Coronary artery (tissue), 2 donors: ENCODE results near the gene MAPKAP1.

ENCODE experiments used
- DNase-seq: peaks from one replicate; pipeline ENCODE4 v3.0.0-alpha.2; 2017; ENCODE audit warnings: low spot score
- H3K27ac ChIP-seq, 2 donors: fragments of 200-600 bp; sonication (generic); one replicate each; pipeline ENCODE4 v1.5.1; 2016 to 2019
- H3K4me3 ChIP-seq: fragments of 200-600 bp; sonication (generic); 2 replicates; pipeline ENCODE4 v1.5.1; 2016; ENCODE audit warnings: mild to moderate bottlenecking, moderate library complexity
- CTCF ChIP-seq: fragments of 200-600 bp; sonication (generic); IDR thresholded peaks from one replicate; pipeline ENCODE4 v1.5.1; 2019; ENCODE audit warnings: antibody characterized with exemption

The MAPKAP1 gene

GRCh38 chr9:125497478-125497877 is 209.5 kb downstream of the MAPKAP1 start:
- no peak for TF ChIP-seq CTCF
- no peak for DNase-seq
- Histone ChIP-seq H3K4me3 (no peak overlapping the region), H3K27ac (no peak overlapping the region)

- Histone ChIP-seq H3K4me3 (no peak overlapping the region), H3K27ac (no peak overlapping the region)
- no peak for DNase-seq
- no peak for TF ChIP-seq CTCF
Observed at GRCh38 chr9:125496313-125496834, 210.6 kb downstream of the MAPKAP1 start.

GRCh38 chr9:125495172-125496119 is 211.6 kb downstream of the MAPKAP1 start:
- Histone ChIP-seq H3K27ac (no peak overlapping the region), H3K4me3 (no peak overlapping the region)
- DNase-seq: no peak
- TF ChIP-seq CTCF: no peak

GRCh38 chr9:125494653-125494915 is 212.4 kb downstream of the MAPKAP1 start:
- Histone ChIP-seq H3K27ac (no peak overlapping the region), H3K4me3 (no peak overlapping the region)
- no peak for TF ChIP-seq CTCF
- DNase-seq: no peak

- no peak overlapping the region for H3K27ac ChIP-seq
- no peak for TF ChIP-seq CTCF
- no peak overlapping the region for H3K4me3 ChIP-seq
- DNase-seq: no peak
Observed at GRCh38 chr9:125493881-125494652, 212.9 kb downstream of the MAPKAP1 start.

- no peak overlapping the region for H3K27ac ChIP-seq
- TF ChIP-seq CTCF: no peak
- H3K4me3 ChIP-seq: no peak overlapping the region
- DNase-seq: no peak
Observed at GRCh38 chr9:125493384-125493783, 213.6 kb downstream of the MAPKAP1 start.
